Endothelial cell of umbilical vein (primary cell): ENCODE measurements around the gene C1orf35. TPM values are rescaled to one million over a fixed set of nuclear protein-coding genes. Genes with fewer than 3 reads are reported as not detected.

ENCODE experiments used
- BruUV-seq: library from RNA; stranded (reverse); fragments of 400-500 nt; replicated peaks from 2 replicates; lab custom pipeline; 2021; lab: Mats Ljungman, UMichigan
- CTCF ChIA-PET: fragments of 300-600, 350-600 bp; sonication (Branson Sonifier 250); formaldehyde crosslinking; loops from one replicate; lab custom pipeline; 2021; ENCODE audit warnings: antibody characterized with exemption, inconsistent platforms; lab: Charles Lee
- POLR2A ChIA-PET: fragments of 300-600, 350-600 bp; sonication (Branson Sonifier 250); formaldehyde crosslinking; loops from one replicate; lab custom pipeline; 2021; ENCODE audit warnings: antibody characterized with exemption, inconsistent platforms; lab: Charles Lee
- DNase-seq: peaks from one replicate; pipeline ENCODE4 v3.0.0-alpha.2; 2011; ENCODE audit warnings: low read depth, low spot score
- FAIRE-seq: peaks from 2 replicates; lab custom pipeline; 2011; peaks lifted over from hg19 to GRCh38; lab: Jason Lieb, UNC
- H2AFZ ChIP-seq: 2 replicates; pipeline ENCODE4 v1.6.0; 2012; ENCODE audit warnings: low read depth, low read length, control low read depth, inconsistent platforms
- H3K27ac ChIP-seq: 2 replicates; pipeline ENCODE4 v1.5.1; 2011; ENCODE audit warnings: low read depth, mild to moderate bottlenecking, control low read depth, low read length, moderate library complexity; ENCODE audit not compliant: insufficient read depth
- H3K27me3 ChIP-seq, 2 experiments: 2 replicates each; pipeline versions ENCODE4 v1.6.0 to v1.6.1; 2011; ENCODE audit warnings: low read length in 2 of 2, mixed read lengths in 1 of 2; ENCODE audit not compliant: control insufficient read depth in 2 of 2, insufficient read depth in 2 of 2
- H3K36me3 ChIP-seq, 2 experiments: 2 replicates in 1 of 2; 3 replicates in 1 of 2; pipeline ENCODE4 v1.5.1; 2011; ENCODE audit warnings: low read length in 2 of 2, mild to moderate bottlenecking in 1 of 2, moderate library complexity in 1 of 2; ENCODE audit not compliant: control insufficient read depth in 2 of 2, insufficient read depth in 2 of 2; ENCODE audit errors: extremely low read depth in 1 of 2
- H3K4me1 ChIP-seq: 3 replicates; pipeline ENCODE4 v1.5.1; 2011; ENCODE audit warnings: mild to moderate bottlenecking, low read length; ENCODE audit not compliant: control insufficient read depth, insufficient read depth; ENCODE audit errors: extremely low read depth
- H3K4me2 ChIP-seq: 2 replicates; pipeline ENCODE4 v1.6.1; 2011; ENCODE audit warnings: low read length, control low read depth, mixed read lengths; ENCODE audit not compliant: insufficient read depth
- H3K4me3 ChIP-seq, 3 experiments: fragments of 200-600 bp in 1 of 3; sonication (generic), shearing (Covaris generic) in 1 of 3; replicated peaks in 1 of 3; 2 replicates each; pipeline ENCODE4 v1.5.1; 2011 to 2016; ENCODE audit warnings: control low read depth in 3 of 3, low read length in 3 of 3, mild to moderate bottlenecking in 2 of 3, inconsistent platforms in 1 of 3, low read depth in 1 of 3, moderate library complexity in 1 of 3; ENCODE audit not compliant: insufficient read depth in 1 of 3
- H3K79me2 ChIP-seq: 2 replicates; pipeline ENCODE4 v1.6.0; 2012; ENCODE audit warnings: low read length, inconsistent platforms; ENCODE audit not compliant: control insufficient read depth, insufficient read depth
- H3K9ac ChIP-seq: replicated peaks from 2 replicates; pipeline ENCODE3; 2011; ENCODE audit warnings: low read length, control low read depth; ENCODE audit not compliant: insufficient read depth; ENCODE audit errors: extremely low read depth
- H3K9me1 ChIP-seq: replicated peaks from 3 replicates; pipeline ENCODE4 v1.6.0; 2011; ENCODE audit warnings: mild to moderate bottlenecking, low read length; ENCODE audit not compliant: control insufficient read depth, insufficient read depth; ENCODE audit errors: extremely low read depth
- H3K9me3 ChIP-seq: replicated peaks from 2 replicates; pipeline ENCODE4 v1.5.1; 2012; ENCODE audit warnings: low read length, inconsistent platforms; ENCODE audit not compliant: control insufficient read depth, insufficient read depth
- H4K20me1 ChIP-seq: replicated peaks from 2 replicates; pipeline ENCODE3; 2011; ENCODE audit warnings: mild to moderate bottlenecking, low read length; ENCODE audit not compliant: control insufficient read depth, insufficient read depth; ENCODE audit errors: extremely low read depth
- CTCF ChIP-seq, 2 donors: IDR thresholded peaks; 1 replicate in 1 of 2; 2 replicates in 1 of 2; pipeline ENCODE4 v1.5.1; 2011; ENCODE audit warnings: low read length in 2 of 2, mild to moderate bottlenecking in 2 of 2, moderate library complexity in 2 of 2, control low read depth in 1 of 2, inconsistent platforms in 1 of 2, low read depth in 1 of 2; ENCODE audit not compliant: insufficient read depth in 1 of 2; ENCODE audit errors: extremely low read depth in 1 of 2
- EZH2 ChIP-seq: IDR thresholded peaks from 2 replicates; pipeline ENCODE4 v1.6.1; 2012; ENCODE audit warnings: borderline replicate concordance, low read depth, mild to moderate bottlenecking, moderate library complexity, low read length, inconsistent platforms; ENCODE audit not compliant: severe bottlenecking
- FOS ChIP-seq: IDR thresholded peaks from 2 replicates; pipeline ENCODE4 v1.6.1; 2011; ENCODE audit warnings: mild to moderate bottlenecking, low read length, moderate library complexity, borderline replicate concordance; ENCODE audit not compliant: insufficient read depth
- GATA2 ChIP-seq: IDR thresholded peaks from 2 replicates; pipeline ENCODE4 v1.7.0; 2011; ENCODE audit warnings: low read depth, mild to moderate bottlenecking, moderate library complexity, mixed read lengths, low read length; ENCODE audit not compliant: insufficient read length, insufficient read depth
- JUN ChIP-seq: IDR thresholded peaks from 2 replicates; pipeline ENCODE4 v1.6.1; 2011; ENCODE audit warnings: borderline replicate concordance, low read depth; ENCODE audit not compliant: insufficient read length, insufficient read depth
- MAX ChIP-seq: IDR thresholded peaks from 2 replicates; pipeline ENCODE4 v1.6.1; 2011; ENCODE audit not compliant: insufficient read depth, insufficient read length
- MYC ChIP-seq: IDR thresholded peaks from one replicate; pipeline ENCODE4 v1.6.1; 2011; ENCODE audit warnings: mild to moderate bottlenecking, low read depth, low read length
- POLR2A ChIP-seq: IDR thresholded peaks from 2 replicates; pipeline ENCODE4 v1.6.1; 2012; ENCODE audit warnings: low read depth, mild to moderate bottlenecking, control low read depth, low read length
- POLR2AphosphoS5 ChIP-seq: IDR thresholded peaks from 2 replicates; pipeline ENCODE4 v1.6.1; 2012; ENCODE audit warnings: low read depth, mild to moderate bottlenecking, control low read depth, low read length, moderate library complexity; ENCODE audit not compliant: insufficient read depth
- dilution Hi-C: fragments of 300-500 bp; cut with MboI; formaldehyde crosslinking; loops from one replicate; pipeline ENCODE4 v1.15.0; 2019; ENCODE audit warnings: low sequenced_read_pairs; ENCODE audit not compliant: extremely low pct_ligation_motif_present
- intact Hi-C: fragments of 100-400 bp; cut with micrococcal nuclease; formaldehyde crosslinking; loops from one replicate; pipeline ENCODE4 v1.10.0; 2022
- polyA plus RNA-seq, 4 experiments: library from polyadenylated mRNA; depleted of rRNA in 3 of 4; stranded (reverse) in 3 of 4; unstranded in 1 of 4; fragments of >200 nt; gene quantifications; 2 replicates each; pipeline versions ENCODE4 v1.2.1 to v1.2.3, GENCODE V29; 2011 to 2012; ENCODE audit warnings: missing spikeins in 1 of 4
- total RNA-seq: library from RNA; stranded (reverse); gene quantifications from 2 replicates; pipeline ENCODE4 v1.2.3, GENCODE V29; 2021

The C1orf35 gene
- total and polyA plus RNA-seq, 2 donors (not counting 3 experiments of a cell fraction or from before 2014, with no cell fraction given), result 19.9 to 21.7 TPM

- Histone ChIP-seq H3K4me2 (no peak overlapping the region), H3K79me2 (no peaks in the 10 kb centered on the region), H4K20me1 (no peaks in the 10 kb centered on the region), H3K36me3 (no peaks in the 10 kb centered on the region), H3K9me3 (no peaks in the 10 kb centered on the region), H3K4me3 (no peak overlapping the region), H2AFZ (no peak overlapping the region), H3K9ac (no peak overlapping the region), H3K4me1 (no peaks in the 10 kb centered on the region), H3K27ac (no peak overlapping the region), H3K9me1 (no peaks in the 10 kb centered on the region), H3K27me3 (peaks cover 23 to 25% of the 10 kb centered on the region in 2 experiments)
- no TSS peak for BruUV-seq
- ChIA-PET CTCF (interaction anchor here (1.8 kb wide), 1 partner anchor 126 kb away, joined by 4 read pairs; no protein-coding TSS in a partner anchor), POLR2A (no interaction called here)
- no peak for DNase-seq
- no peak for FAIRE-seq
- dilution Hi-C loops, result loop anchor here (10.0 kb wide), 1 partner anchor 60 kb away; no protein-coding TSS in a partner anchor
- TF ChIP-seq MAX (no peak), MYC (no peak), EZH2 (no peak), POLR2A (no peak), CTCF (IDR thresholded peaks at IDR 0.05; ENCODE audit: extremely low read depth in 1 of 2, insufficient read depth in 1 of 2, low read depth in 1 of 2, low read length in 2 of 2) (no peak), FOS (no peak), JUN (no peak), POLR2AphosphoS5 (no peak), GATA2 (no peak)
- intact Hi-C loops, result no loop called here
These were observed 22.1 kb upstream of the C1orf35 start for GRCh38 chr1:228125185-228125584.
